Endothelial cell of umbilical vein (primary cell): ENCODE data around the gene CRYL1. TPM values are rescaled to one million over a fixed set of nuclear protein-coding genes. Genes with fewer than 3 reads are reported as not detected.

Experiments used
- BruUV-seq: library from RNA; stranded (reverse); fragments of 400-500 nt; replicated peaks from 2 replicates; lab custom pipeline; 2021; lab: Mats Ljungman, UMichigan
- CTCF ChIA-PET: fragments of 300-600, 350-600 bp; sonication (Branson Sonifier 250); formaldehyde crosslinking; loops from one replicate; lab custom pipeline; 2021; ENCODE audit warnings: antibody characterized with exemption, inconsistent platforms; lab: Charles Lee
- POLR2A ChIA-PET: fragments of 300-600, 350-600 bp; sonication (Branson Sonifier 250); formaldehyde crosslinking; loops from one replicate; lab custom pipeline; 2021; ENCODE audit warnings: antibody characterized with exemption, inconsistent platforms; lab: Charles Lee
- DNase-seq: peaks from one replicate; pipeline ENCODE4 v3.0.0-alpha.2; 2011; ENCODE audit warnings: low read depth, low spot score
- FAIRE-seq: peaks from 2 replicates; lab custom pipeline; 2011; peaks lifted over from hg19 to GRCh38; lab: Jason Lieb, UNC
- H2AFZ ChIP-seq: 2 replicates; pipeline ENCODE4 v1.6.0; 2012; ENCODE audit warnings: low read depth, low read length, control low read depth, inconsistent platforms
- H3K27ac ChIP-seq: 2 replicates; pipeline ENCODE4 v1.5.1; 2011; ENCODE audit warnings: low read depth, mild to moderate bottlenecking, control low read depth, low read length, moderate library complexity; ENCODE audit not compliant: insufficient read depth
- H3K27me3 ChIP-seq, 2 experiments: 2 replicates each; pipeline versions ENCODE4 v1.6.0 to v1.6.1; 2011; ENCODE audit warnings: low read length in 2 of 2, mixed read lengths in 1 of 2; ENCODE audit not compliant: control insufficient read depth in 2 of 2, insufficient read depth in 2 of 2
- H3K36me3 ChIP-seq, 2 experiments: 2 replicates in 1 of 2; 3 replicates in 1 of 2; pipeline ENCODE4 v1.5.1; 2011; ENCODE audit warnings: low read length in 2 of 2, mild to moderate bottlenecking in 1 of 2, moderate library complexity in 1 of 2; ENCODE audit not compliant: control insufficient read depth in 2 of 2, insufficient read depth in 2 of 2; ENCODE audit errors: extremely low read depth in 1 of 2
- H3K4me1 ChIP-seq: 3 replicates; pipeline ENCODE4 v1.5.1; 2011; ENCODE audit warnings: mild to moderate bottlenecking, low read length; ENCODE audit not compliant: control insufficient read depth, insufficient read depth; ENCODE audit errors: extremely low read depth
- H3K4me2 ChIP-seq: 2 replicates; pipeline ENCODE4 v1.6.1; 2011; ENCODE audit warnings: low read length, control low read depth, mixed read lengths; ENCODE audit not compliant: insufficient read depth
- H3K4me3 ChIP-seq, 3 experiments: fragments of 200-600 bp in 1 of 3; sonication (generic), shearing (Covaris generic) in 1 of 3; replicated peaks in 1 of 3; 2 replicates each; pipeline ENCODE4 v1.5.1; 2011 to 2016; ENCODE audit warnings: control low read depth in 3 of 3, low read length in 3 of 3, mild to moderate bottlenecking in 2 of 3, inconsistent platforms in 1 of 3, low read depth in 1 of 3, moderate library complexity in 1 of 3; ENCODE audit not compliant: insufficient read depth in 1 of 3
- H3K79me2 ChIP-seq: 2 replicates; pipeline ENCODE4 v1.6.0; 2012; ENCODE audit warnings: low read length, inconsistent platforms; ENCODE audit not compliant: control insufficient read depth, insufficient read depth
- H3K9ac ChIP-seq: replicated peaks from 2 replicates; pipeline ENCODE3; 2011; ENCODE audit warnings: low read length, control low read depth; ENCODE audit not compliant: insufficient read depth; ENCODE audit errors: extremely low read depth
- H3K9me1 ChIP-seq: replicated peaks from 3 replicates; pipeline ENCODE4 v1.6.0; 2011; ENCODE audit warnings: mild to moderate bottlenecking, low read length; ENCODE audit not compliant: control insufficient read depth, insufficient read depth; ENCODE audit errors: extremely low read depth
- H3K9me3 ChIP-seq: replicated peaks from 2 replicates; pipeline ENCODE4 v1.5.1; 2012; ENCODE audit warnings: low read length, inconsistent platforms; ENCODE audit not compliant: control insufficient read depth, insufficient read depth
- H4K20me1 ChIP-seq: replicated peaks from 2 replicates; pipeline ENCODE3; 2011; ENCODE audit warnings: mild to moderate bottlenecking, low read length; ENCODE audit not compliant: control insufficient read depth, insufficient read depth; ENCODE audit errors: extremely low read depth
- CTCF ChIP-seq, 2 donors: IDR thresholded peaks; 1 replicate in 1 of 2; 2 replicates in 1 of 2; pipeline ENCODE4 v1.5.1; 2011; ENCODE audit warnings: low read length in 2 of 2, mild to moderate bottlenecking in 2 of 2, moderate library complexity in 2 of 2, control low read depth in 1 of 2, inconsistent platforms in 1 of 2, low read depth in 1 of 2; ENCODE audit not compliant: insufficient read depth in 1 of 2; ENCODE audit errors: extremely low read depth in 1 of 2
- EZH2 ChIP-seq: IDR thresholded peaks from 2 replicates; pipeline ENCODE4 v1.6.1; 2012; ENCODE audit warnings: borderline replicate concordance, low read depth, mild to moderate bottlenecking, moderate library complexity, low read length, inconsistent platforms; ENCODE audit not compliant: severe bottlenecking
- FOS ChIP-seq: IDR thresholded peaks from 2 replicates; pipeline ENCODE4 v1.6.1; 2011; ENCODE audit warnings: mild to moderate bottlenecking, low read length, moderate library complexity, borderline replicate concordance; ENCODE audit not compliant: insufficient read depth
- GATA2 ChIP-seq: IDR thresholded peaks from 2 replicates; pipeline ENCODE4 v1.7.0; 2011; ENCODE audit warnings: low read depth, mild to moderate bottlenecking, moderate library complexity, mixed read lengths, low read length; ENCODE audit not compliant: insufficient read length, insufficient read depth
- JUN ChIP-seq: IDR thresholded peaks from 2 replicates; pipeline ENCODE4 v1.6.1; 2011; ENCODE audit warnings: borderline replicate concordance, low read depth; ENCODE audit not compliant: insufficient read length, insufficient read depth
- MAX ChIP-seq: IDR thresholded peaks from 2 replicates; pipeline ENCODE4 v1.6.1; 2011; ENCODE audit not compliant: insufficient read depth, insufficient read length
- MYC ChIP-seq: IDR thresholded peaks from one replicate; pipeline ENCODE4 v1.6.1; 2011; ENCODE audit warnings: mild to moderate bottlenecking, low read depth, low read length
- POLR2A ChIP-seq: IDR thresholded peaks from 2 replicates; pipeline ENCODE4 v1.6.1; 2012; ENCODE audit warnings: low read depth, mild to moderate bottlenecking, control low read depth, low read length
- POLR2AphosphoS5 ChIP-seq: IDR thresholded peaks from 2 replicates; pipeline ENCODE4 v1.6.1; 2012; ENCODE audit warnings: low read depth, mild to moderate bottlenecking, control low read depth, low read length, moderate library complexity; ENCODE audit not compliant: insufficient read depth
- dilution Hi-C: fragments of 300-500 bp; cut with MboI; formaldehyde crosslinking; loops from one replicate; pipeline ENCODE4 v1.15.0; 2019; ENCODE audit warnings: low sequenced_read_pairs; ENCODE audit not compliant: extremely low pct_ligation_motif_present
- intact Hi-C: fragments of 100-400 bp; cut with micrococcal nuclease; formaldehyde crosslinking; loops from one replicate; pipeline ENCODE4 v1.10.0; 2022
- polyA plus RNA-seq, 4 experiments: library from polyadenylated mRNA; depleted of rRNA in 3 of 4; stranded (reverse) in 3 of 4; unstranded in 1 of 4; fragments of >200 nt; gene quantifications; 2 replicates each; pipeline versions ENCODE4 v1.2.1 to v1.2.3, GENCODE V29; 2011 to 2012; ENCODE audit warnings: missing spikeins in 1 of 4
- total RNA-seq: library from RNA; stranded (reverse); gene quantifications from 2 replicates; pipeline ENCODE4 v1.2.3, GENCODE V29; 2021

CRYL1 gene
- total and polyA plus RNA-seq, 2 donors (not counting 3 experiments of a cell fraction or from before 2014, with no cell fraction given) = 13.9 to 39.0 TPM

- POLR2A ChIA-PET = no interaction called here
- Histone ChIP-seq H3K4me2 (no peak overlapping the region), H4K20me1 (no peaks in the 10 kb centered on the region), H3K27me3 (peaks cover 0 to 4% of the 10 kb centered on the region in 2 experiments), H3K4me1 (no peaks in the 10 kb centered on the region), H3K27ac (no peak overlapping the region), H3K36me3 (no peaks in the 10 kb centered on the region), H2AFZ (no peak overlapping the region), H3K9me1 (no peaks in the 10 kb centered on the region), H3K9ac (no peak overlapping the region), H3K79me2 (no peaks in the 10 kb centered on the region), H3K4me3 (no peak overlapping the region), H3K9me3 (no peaks in the 10 kb centered on the region)
- intact Hi-C loops (no loop called here), dilution Hi-C loops (no loop called here)
- TF ChIP-seq JUN = no peak
- no peak for TF ChIP-seq MAX
- TF ChIP-seq POLR2A = no peak
- TF ChIP-seq CTCF (IDR thresholded peaks at IDR 0.05; ENCODE audit: extremely low read depth in 1 of 2, insufficient read depth in 1 of 2, low read depth in 1 of 2, low read length in 2 of 2) = no peak
- no peak for TF ChIP-seq POLR2AphosphoS5
- no peak for TF ChIP-seq FOS
- TF ChIP-seq GATA2 = no peak
- no peak for TF ChIP-seq MYC
- TF ChIP-seq EZH2 = no peak
- CTCF ChIA-PET = no interaction called here
- FAIRE-seq (no peak), DNase-seq (no peak)
- no TSS peak for BruUV-seq
These were observed 144.3 kb downstream of the CRYL1 start for GRCh38 chr13:20381401-20381800.
